HG03066 (cell line): ENCODE measurements around the gene OGDH.
"Not testable (repeated sequence)": the region's sequence is repeated elsewhere in the genome, so short reads cannot be mapped to it uniquely, and the experiment has no call there.

Experiments used
- ATAC-seq: cut with Tn5 transposase; IDR thresholded peaks from one replicate; pipeline ENCODE4 v1.9.1; 2021; ENCODE audit warnings: low read depth; ENCODE audit not compliant: unreplicated experiment

Gene OGDH

GRCh38 chr7:44727937-44728262 lies 121.5 kb downstream of the OGDH start:
- no peak for ATAC-seq

- ATAC-seq, result no peak
Observed at GRCh38 chr7:44729949-44730590, 123.6 kb downstream of the OGDH start.

- not testable (repeated sequence) for ATAC-seq
Observed at GRCh38 chr7:44732971-44733370, 126.5 kb downstream of the OGDH start.

GRCh38 chr7:44733708-44734481 lies 127.5 kb downstream of the OGDH start:
- no peak for ATAC-seq

- no peak for ATAC-seq
Observed at GRCh38 chr7:44735403-44736165, 129.2 kb downstream of the OGDH start.

GRCh38 chr7:44736896-44737295 lies 130.5 kb downstream of the OGDH start:
- ATAC-seq, result no peak

- no peak for ATAC-seq
Observed at GRCh38 chr7:44738051-44738723, 131.8 kb downstream of the OGDH start.

- no peak for ATAC-seq
Observed at GRCh38 chr7:44738876-44739665, 132.6 kb downstream of the OGDH start.

- no peak for ATAC-seq
Observed at GRCh38 chr7:44740055-44740454, 133.6 kb downstream of the OGDH start.

GRCh38 chr7:44743750-44744149 lies 137.3 kb downstream of the OGDH start:
- ATAC-seq, result no peak

- peak; percentile 55 for ATAC-seq
Observed at GRCh38 chr7:44748045-44748947, 141.9 kb downstream of the OGDH start, which contains the start of gene ZMIZ2. ZMIZ2 (plus strand) TSS chr7:44748847; CDS start chr7:44756250, 7,403 bp downstream.

- ATAC-seq, result peak; percentile 12
Observed at GRCh38 chr7:44748948-44749731, 142.7 kb downstream of the OGDH start.

- ATAC-seq, result no peak
Observed at GRCh38 chr7:44749992-44750391, 143.6 kb downstream of the OGDH start.

- ATAC-seq, result no peak
Observed at GRCh38 chr7:44750424-44750823, 144.0 kb downstream of the OGDH start.

- ATAC-seq, result peak; percentile 58
Observed at GRCh38 chr7:44750921-44751571, 144.6 kb downstream of the OGDH start.

GRCh38 chr7:44752822-44753221 lies 146.4 kb downstream of the OGDH start:
- ATAC-seq, result no peak

GRCh38 chr7:44754802-44755697 lies 148.6 kb downstream of the OGDH start:
- ATAC-seq, result no peak
